DOHH2 (cell line): ENCODE results near the gene PDLIM1.

Experiments used
- EZH2phosphoT487 ChIP-seq: fragments of 200-600 bp; sonication (generic); IDR thresholded peaks from 2 replicates; pipeline ENCODE4 v1.6.1; 2017; ENCODE audit warnings: borderline replicate concordance, mild to moderate bottlenecking, antibody characterized with exemption, low read length, moderate library complexity, mixed read lengths
- TF ChIP-seq, protein P1 (sequence below): fragments of 200-600 bp; sonication (generic); IDR thresholded peaks from one replicate; pipeline ENCODE4 v1.5.1; 2014; ENCODE audit warnings: antibody characterized with exemption, mild to moderate bottlenecking, low read depth, low read length; ENCODE audit not compliant: poor library complexity, severe bottlenecking

DNA sequence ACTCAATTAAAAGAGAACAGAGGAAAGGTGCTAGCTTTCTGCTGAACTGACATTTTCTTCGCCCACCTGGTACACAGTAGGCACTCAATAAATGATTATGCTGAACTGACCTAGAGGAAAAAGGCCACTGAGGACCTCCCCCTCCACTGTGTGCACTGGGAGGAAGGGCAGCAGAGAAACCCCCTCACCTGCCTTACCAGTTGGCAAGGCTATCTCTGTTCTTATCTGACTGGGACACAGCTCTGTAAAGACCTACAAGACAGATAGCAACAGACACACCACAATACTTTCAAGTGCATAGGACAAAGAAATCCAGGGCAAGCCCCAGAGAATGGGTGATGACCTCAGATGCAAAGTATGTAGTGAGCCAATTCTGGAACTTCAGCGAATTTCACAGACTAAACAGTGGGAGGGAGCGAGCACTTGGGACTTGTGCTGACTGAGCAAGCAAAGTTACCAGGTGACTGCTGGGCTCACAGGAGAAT lies 30.4 kb downstream of the PDLIM1 start:
- TF ChIP-seq, protein P1, sequence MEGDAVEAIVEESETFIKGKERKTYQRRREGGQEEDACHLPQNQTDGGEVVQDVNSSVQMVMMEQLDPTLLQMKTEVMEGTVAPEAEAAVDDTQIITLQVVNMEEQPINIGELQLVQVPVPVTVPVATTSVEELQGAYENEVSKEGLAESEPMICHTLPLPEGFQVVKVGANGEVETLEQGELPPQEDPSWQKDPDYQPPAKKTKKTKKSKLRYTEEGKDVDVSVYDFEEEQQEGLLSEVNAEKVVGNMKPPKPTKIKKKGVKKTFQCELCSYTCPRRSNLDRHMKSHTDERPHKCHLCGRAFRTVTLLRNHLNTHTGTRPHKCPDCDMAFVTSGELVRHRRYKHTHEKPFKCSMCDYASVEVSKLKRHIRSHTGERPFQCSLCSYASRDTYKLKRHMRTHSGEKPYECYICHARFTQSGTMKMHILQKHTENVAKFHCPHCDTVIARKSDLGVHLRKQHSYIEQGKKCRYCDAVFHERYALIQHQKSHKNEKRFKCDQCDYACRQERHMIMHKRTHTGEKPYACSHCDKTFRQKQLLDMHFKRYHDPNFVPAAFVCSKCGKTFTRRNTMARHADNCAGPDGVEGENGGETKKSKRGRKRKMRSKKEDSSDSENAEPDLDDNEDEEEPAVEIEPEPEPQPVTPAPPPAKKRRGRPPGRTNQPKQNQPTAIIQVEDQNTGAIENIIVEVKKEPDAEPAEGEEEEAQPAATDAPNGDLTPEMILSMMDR, result no peak
- TF ChIP-seq EZH2phosphoT487, result no peak
